ENCODE data around the gene SLC16A8.

The SLC16A8 gene

DNA sequence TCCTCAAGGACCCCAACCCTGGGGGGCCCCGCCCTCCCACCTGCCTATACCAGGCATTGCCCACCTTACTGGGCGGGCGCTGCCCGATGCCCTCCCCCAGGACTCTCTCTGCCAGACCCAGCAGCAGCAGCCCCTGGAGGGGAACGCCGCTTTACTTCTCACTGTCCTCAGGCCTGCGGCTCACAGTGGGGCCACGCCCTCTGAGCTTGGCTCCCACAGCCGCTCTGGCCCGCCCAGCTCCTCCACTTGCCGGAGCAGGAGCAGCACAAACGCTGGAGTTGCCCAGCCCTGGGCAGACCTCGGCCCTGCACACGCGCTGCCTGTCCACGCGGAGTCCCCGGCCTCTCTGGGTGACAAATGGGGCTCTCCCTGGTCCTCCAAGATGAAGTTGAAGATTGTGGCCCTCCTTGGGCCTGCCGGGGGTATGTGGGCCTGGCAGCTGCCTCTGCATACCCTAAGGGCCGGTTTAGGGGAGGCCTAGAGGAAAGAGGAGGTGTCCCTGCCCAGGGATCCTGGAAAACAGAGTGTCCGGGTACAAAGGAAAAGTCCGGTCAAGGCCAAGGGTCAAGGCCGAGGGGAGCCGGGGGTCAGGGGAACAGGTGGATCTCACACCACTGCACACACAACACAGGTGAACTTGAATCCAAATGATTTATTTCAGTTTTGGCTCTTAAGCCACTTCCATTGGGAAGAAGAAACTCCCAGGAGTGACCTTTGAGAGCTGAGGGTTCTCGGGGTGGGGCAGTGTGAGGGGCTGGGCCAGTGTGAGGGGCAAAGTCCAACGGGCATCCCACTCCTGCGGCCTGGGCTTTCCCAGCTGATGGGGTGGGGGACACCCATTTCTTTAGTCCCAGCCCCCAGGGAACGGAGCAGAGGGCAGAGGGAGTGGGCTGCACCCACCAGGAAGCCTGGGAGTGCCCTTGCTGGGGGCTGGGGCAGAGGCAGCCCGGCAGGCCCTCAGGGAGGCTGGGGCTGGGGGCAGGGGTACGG is 27.2 kb upstream of the SLC16A8 start:
- Histone ChIP-seq H3K27me3 (ENCODE audit: control insufficient read depth in 1 of 2, insufficient read depth in 2 of 2, low read length in 2 of 2) (no peaks in the 10 kb centered on the region), H3K27ac (ENCODE audit: low read depth, low read length) (no peak overlapping the region), H3K9me3 (ENCODE audit: low read length) (no peaks in the 10 kb centered on the region), H3K36me3 (ENCODE audit: insufficient read depth, low read length) (peaks cover 4% of the 10 kb centered on the region), H3K4me3 (ENCODE audit: low read depth in 1 of 2, low read length in 2 of 2) (no peak overlapping the region), H3K9ac (ENCODE audit: low read length) (no peak overlapping the region), H3K4me1 (ENCODE audit: insufficient read depth, low read length) (peaks cover 6% of the 10 kb centered on the region)

DNA sequence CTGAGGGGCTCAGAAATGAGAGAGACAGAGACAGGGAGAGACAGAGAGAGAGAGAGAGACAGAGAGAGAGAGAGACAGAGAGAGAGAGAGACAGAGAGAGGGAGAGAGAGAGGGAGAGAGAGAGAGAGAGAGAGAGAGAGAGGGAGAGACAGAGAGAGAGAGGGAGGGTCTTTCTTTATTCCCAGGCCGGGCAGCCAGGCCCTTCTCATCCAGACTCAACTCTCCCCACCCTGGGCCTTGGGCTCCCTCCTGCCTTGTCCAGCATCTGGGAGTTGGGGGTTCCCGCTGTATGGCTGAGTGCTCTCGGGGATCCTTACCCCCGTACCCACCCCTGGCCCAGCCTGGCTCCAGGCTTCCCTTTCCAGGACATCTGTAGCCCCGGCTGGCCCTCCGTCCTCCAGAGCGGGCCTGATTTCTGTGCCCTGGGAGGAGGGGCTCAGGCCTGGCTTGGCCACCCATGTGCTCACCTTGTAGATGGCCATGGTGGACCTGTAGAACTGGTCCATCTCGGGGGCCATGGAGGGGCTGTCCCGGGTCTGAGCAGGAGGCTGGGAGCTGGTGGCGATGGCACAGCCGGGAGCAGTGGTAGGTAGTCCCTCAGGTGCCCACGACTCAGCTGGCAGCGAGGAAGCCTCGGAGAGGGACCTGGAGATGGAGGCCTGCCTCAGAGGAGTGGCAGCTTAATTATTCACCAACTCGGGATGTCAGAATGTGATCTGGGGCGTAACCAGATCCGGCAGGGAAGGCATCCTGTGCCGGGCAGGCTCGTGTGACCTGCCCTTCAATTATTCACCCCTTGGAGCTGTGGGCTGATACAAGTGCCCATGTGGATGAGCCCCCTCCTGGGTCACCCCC is 26.3 kb upstream of the SLC16A8 start, which contains the start of gene BAIAP2L2:
Gene BAIAP2L2 (minus strand): TSS at position 677 of the 855 bp plus-strand sequence. CDS start 159 bp downstream, at position 518.
- H3K27me3 ChIP-seq (ENCODE audit: control insufficient read depth in 1 of 2, insufficient read depth in 2 of 2, low read length in 2 of 2): no peaks in the 10 kb centered on the region
- H3K4me3 ChIP-seq (ENCODE audit: low read depth in 1 of 2, low read length in 2 of 2): no peak within 1 kb of the TSS
- H3K9me3 ChIP-seq (ENCODE audit: low read length): no peaks in the 10 kb centered on the region
- H3K9ac ChIP-seq (ENCODE audit: low read length): no peak within 1 kb of the TSS
- peaks cover 3% of the 10 kb centered on the region for H3K36me3 ChIP-seq (ENCODE audit: insufficient read depth, low read length)
- peaks cover 6% of the 10 kb centered on the region for H3K4me1 ChIP-seq (ENCODE audit: insufficient read depth, low read length)
- no peak within 1 kb of the TSS for H3K27ac ChIP-seq (ENCODE audit: low read depth, low read length)

- Histone ChIP-seq H3K4me1 (ENCODE audit: insufficient read depth, low read length) (peaks cover 4% of the 10 kb centered on the region), H3K4me3 (ENCODE audit: low read depth in 1 of 2, low read length in 2 of 2) (no peak overlapping the region), H3K9ac (ENCODE audit: low read length) (no peak overlapping the region), H3K9me3 (ENCODE audit: low read length) (no peaks in the 10 kb centered on the region), H3K27me3 (ENCODE audit: control insufficient read depth in 1 of 2, insufficient read depth in 2 of 2, low read length in 2 of 2) (no peaks in the 10 kb centered on the region), H3K27ac (ENCODE audit: low read depth, low read length) (no peak overlapping the region), H3K36me3 (ENCODE audit: insufficient read depth, low read length) (no peaks in the 10 kb centered on the region)
Measured at GRCh38 chr22:38109371-38110001, 25.5 kb upstream of the SLC16A8 start.

DNA sequence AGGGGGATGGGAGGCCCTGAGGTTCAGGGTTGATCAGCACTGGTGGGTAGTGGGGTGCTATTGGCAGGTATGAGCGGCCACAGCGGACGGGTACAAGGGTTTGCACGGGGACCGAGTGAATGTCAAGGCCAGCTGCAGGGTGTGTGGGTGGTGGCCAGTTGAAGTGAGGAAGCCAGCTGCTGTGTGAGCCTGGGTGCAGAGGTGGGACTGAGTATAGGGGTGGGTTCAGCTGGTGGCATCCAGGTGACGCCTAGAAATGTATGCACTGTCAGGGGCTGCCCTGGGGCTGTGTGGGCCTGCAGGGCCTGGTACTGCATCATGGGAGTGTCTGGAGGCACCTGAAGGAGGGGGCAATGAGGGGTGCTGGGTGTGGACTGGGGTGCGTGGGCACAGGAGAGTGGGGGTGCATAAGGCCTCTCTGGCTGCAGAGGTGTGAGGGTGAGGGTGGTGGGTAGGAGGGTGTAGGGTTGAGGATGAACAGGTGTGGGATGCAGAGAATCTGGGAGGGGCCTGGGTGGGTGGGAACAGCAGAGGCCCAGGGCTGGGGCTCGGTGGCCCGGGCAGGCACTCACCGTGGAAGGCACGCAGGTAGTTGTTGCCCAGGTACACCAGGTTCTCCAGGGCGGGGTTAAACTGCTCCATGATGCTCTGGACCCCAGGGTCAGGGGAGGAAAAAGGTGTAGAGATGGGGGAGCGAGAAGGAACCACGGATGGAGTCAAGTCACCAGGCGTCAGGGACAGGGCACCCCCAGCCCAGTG is 24.8 kb upstream of the SLC16A8 start:
- H3K4me1 ChIP-seq (ENCODE audit: insufficient read depth, low read length): no peaks in the 10 kb centered on the region
- no peak overlapping the region for H3K4me3 ChIP-seq (ENCODE audit: low read depth in 1 of 2, low read length in 2 of 2)
- H3K27me3 ChIP-seq (ENCODE audit: control insufficient read depth in 1 of 2, insufficient read depth in 2 of 2, low read length in 2 of 2): no peaks in the 10 kb centered on the region
- no peak overlapping the region for H3K27ac ChIP-seq (ENCODE audit: low read depth, low read length)
- H3K9ac ChIP-seq (ENCODE audit: low read length): no peak overlapping the region
- H3K36me3 ChIP-seq (ENCODE audit: insufficient read depth, low read length): no peaks in the 10 kb centered on the region
- H3K9me3 ChIP-seq (ENCODE audit: low read length): no peaks in the 10 kb centered on the region

DNA sequence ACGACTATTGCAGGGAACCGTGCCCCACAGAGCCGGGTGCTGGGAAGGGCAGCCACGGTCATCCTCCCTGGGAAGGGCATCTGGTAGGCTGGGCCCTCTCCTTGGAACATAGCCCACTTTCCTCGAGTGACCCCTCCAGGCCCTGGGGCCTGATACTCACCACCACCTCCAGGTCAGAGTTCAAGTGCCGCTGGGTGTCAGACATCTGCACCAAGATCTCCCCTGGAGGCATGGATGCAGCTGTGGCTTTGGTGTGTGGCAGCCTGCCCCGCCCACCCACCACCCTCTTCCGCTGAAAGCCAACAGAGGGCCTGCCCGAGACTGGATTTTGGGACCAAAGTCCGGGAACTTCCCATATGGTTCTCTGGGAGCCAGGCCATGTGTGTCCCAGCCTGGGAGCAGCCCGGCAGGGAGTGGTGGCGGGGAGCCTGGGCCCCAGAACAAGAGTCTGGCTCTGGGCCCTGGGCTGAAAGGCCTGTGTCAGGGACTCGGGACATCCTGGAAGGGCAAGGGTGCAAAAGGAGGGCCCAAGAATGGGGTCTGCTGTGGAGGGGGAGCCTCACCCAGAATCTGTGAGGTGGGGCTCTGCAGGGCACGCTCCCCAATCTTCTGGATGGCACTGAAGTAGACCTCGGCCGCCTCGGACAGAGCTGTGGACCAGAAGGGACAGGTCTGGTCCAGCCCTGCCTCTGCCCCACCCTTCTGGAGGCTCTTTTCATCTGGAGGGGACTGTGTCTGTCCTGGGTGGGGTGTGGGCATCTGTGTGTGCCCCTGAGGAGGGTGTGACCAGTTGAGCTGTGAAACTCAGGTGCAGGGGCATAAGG is 23.9 kb upstream of the SLC16A8 start:
- Histone ChIP-seq H3K27ac (ENCODE audit: low read depth, low read length) (no peak overlapping the region), H3K9ac (ENCODE audit: low read length) (no peak overlapping the region), H3K4me3 (ENCODE audit: low read depth in 1 of 2, low read length in 2 of 2) (no peak overlapping the region), H3K9me3 (ENCODE audit: low read length) (no peaks in the 10 kb centered on the region), H3K36me3 (ENCODE audit: insufficient read depth, low read length) (no peaks in the 10 kb centered on the region), H3K27me3 (ENCODE audit: control insufficient read depth in 1 of 2, insufficient read depth in 2 of 2, low read length in 2 of 2) (no peaks in the 10 kb centered on the region), H3K4me1 (ENCODE audit: insufficient read depth, low read length) (no peaks in the 10 kb centered on the region)

DNA sequence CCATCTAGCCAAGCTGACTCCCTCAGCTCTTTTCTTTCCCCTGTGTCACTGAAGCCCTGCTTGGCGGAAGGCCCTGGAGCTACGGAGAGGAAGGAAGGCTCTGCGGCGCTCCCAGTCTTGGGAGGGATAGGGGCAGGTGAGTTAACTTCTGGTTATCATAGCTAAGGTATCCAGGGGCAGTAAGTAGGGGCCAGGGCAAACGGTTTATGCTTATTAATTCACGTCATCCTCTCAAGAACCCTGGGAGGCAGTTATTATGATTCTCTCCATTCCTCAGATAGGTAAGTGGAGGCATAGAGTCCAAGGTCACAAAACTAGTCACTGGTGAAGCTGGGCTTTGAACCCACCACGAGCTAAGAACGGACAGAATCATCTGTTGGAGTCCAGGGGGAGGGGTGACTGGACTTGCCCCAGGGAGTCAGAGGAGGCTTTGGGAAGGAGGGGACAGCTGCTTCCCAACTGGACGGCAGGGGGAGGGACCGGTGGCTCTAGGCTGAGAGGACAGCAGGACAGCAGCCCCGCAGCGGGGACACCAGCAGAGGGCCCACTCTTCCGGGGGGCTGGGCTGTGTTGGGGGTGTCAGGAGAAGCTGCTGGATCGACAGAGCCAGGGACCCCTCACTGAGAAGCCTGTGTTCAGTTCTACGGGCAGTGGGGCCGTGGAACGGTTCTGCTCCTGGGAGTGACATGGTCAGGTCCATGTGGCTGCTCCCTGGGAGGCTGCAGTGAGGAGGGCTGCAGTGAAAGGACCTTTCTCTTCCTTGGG is 23.0 kb upstream of the SLC16A8 start:
- H3K27ac ChIP-seq (ENCODE audit: low read depth, low read length): no peak overlapping the region
- H3K9ac ChIP-seq (ENCODE audit: low read length): no peak overlapping the region
- no peaks in the 10 kb centered on the region for H3K36me3 ChIP-seq (ENCODE audit: insufficient read depth, low read length)
- no peaks in the 10 kb centered on the region for H3K4me1 ChIP-seq (ENCODE audit: insufficient read depth, low read length)
- H3K9me3 ChIP-seq (ENCODE audit: low read length): no peaks in the 10 kb centered on the region
- no peak overlapping the region for H3K4me3 ChIP-seq (ENCODE audit: low read depth in 1 of 2, low read length in 2 of 2)
- no peaks in the 10 kb centered on the region for H3K27me3 ChIP-seq (ENCODE audit: control insufficient read depth in 1 of 2, insufficient read depth in 2 of 2, low read length in 2 of 2)

DNA sequence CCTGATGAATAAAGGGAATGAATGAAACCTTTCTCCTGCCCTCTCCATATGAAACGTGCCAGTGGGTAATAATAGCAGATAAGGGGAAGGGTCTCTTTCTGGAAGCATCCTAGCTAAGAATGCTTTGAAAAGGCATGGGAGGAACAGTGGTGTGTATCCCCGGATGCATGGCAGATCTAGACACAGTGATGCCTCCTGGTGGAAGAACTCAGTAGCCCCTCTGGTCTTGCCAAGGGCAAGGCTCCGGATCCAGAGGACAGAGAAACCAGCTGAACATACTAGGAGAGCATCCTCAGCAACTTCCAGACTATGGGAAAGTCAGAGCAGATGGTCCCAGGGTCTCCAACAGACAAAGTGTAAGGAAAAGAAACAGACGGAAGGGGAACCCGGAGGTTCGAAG is 20.1 kb upstream of the SLC16A8 start:
- Histone ChIP-seq H3K9ac (ENCODE audit: low read length) (no peak overlapping the region), H3K27ac (ENCODE audit: low read depth, low read length) (no peak overlapping the region), H3K4me1 (ENCODE audit: insufficient read depth, low read length) (no peaks in the 10 kb centered on the region), H3K4me3 (ENCODE audit: low read depth in 1 of 2, low read length in 2 of 2) (no peak overlapping the region), H3K36me3 (ENCODE audit: insufficient read depth, low read length) (no peaks in the 10 kb centered on the region), H3K27me3 (ENCODE audit: control insufficient read depth in 1 of 2, insufficient read depth in 2 of 2, low read length in 2 of 2) (no peaks in the 10 kb centered on the region), H3K9me3 (ENCODE audit: low read length) (no peaks in the 10 kb centered on the region)

DNA sequence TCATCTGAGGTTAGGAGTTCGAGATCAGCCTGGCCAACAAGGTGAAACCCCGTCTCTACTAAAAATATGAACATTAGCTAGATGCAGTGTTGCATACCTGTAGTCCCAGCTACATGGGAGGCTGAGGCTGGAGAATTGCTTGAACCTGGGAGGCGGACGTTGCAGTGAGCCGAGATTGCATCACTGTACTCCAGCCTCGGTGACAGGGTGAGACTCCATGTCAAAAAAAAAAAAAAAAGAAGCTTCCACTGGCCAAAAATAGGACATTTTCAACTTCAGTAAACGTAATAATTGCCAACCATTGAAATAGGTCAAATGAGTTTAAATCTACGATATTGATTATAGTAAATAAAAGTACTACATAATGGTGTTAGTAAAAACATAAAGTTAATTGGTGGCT is 19.7 kb upstream of the SLC16A8 start:
- no peaks in the 10 kb centered on the region for H3K27me3 ChIP-seq (ENCODE audit: control insufficient read depth in 1 of 2, insufficient read depth in 2 of 2, low read length in 2 of 2)
- no peaks in the 10 kb centered on the region for H3K4me1 ChIP-seq (ENCODE audit: insufficient read depth, low read length)
- no peak overlapping the region for H3K4me3 ChIP-seq (ENCODE audit: low read depth in 1 of 2, low read length in 2 of 2)
- H3K36me3 ChIP-seq (ENCODE audit: insufficient read depth, low read length): no peaks in the 10 kb centered on the region
- H3K27ac ChIP-seq (ENCODE audit: low read depth, low read length): no peak overlapping the region
- no peaks in the 10 kb centered on the region for H3K9me3 ChIP-seq (ENCODE audit: low read length)
- no peak overlapping the region for H3K9ac ChIP-seq (ENCODE audit: low read length)

DNA sequence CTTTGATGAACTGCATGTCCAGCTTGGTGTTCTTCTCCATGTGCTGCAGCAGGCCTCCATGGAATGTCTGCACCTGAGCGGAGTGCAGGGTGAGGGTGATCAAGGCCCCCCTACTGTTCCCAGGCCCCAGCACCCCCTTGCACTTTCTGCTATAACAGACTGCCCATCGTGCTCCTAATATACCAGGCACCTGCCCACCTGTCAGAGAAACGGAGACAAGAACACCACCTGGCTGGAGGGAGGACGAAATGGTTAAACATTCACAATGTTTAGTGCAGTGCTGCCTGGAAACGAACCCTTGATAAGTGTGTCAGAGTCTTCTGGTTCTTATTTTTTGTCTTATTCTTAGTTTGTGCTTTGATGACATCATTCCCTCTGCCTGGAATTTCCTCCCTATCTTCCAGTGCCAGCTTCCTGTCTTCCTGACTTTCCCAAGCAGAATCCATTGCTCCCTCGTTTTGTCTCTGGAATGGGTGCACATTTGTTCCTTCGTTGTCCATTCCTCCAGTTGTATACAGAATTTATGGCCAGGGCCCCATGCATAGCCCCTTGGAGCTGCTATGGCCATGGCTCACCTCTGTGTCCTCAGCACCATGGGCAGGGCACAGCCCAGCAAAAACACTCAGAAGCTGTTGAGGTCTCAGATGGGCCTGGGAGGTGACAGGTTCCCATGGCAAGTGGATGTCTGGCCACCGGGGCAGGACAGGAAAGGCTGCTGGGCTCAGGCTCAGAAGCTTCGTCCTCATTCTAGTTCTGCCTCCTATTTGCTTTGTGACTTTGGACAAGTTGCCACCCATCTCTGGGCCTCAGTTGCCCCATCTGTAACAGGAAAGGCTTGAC is 14.6 kb upstream of the SLC16A8 start:
- H3K27me3 ChIP-seq (ENCODE audit: control insufficient read depth in 1 of 2, insufficient read depth in 2 of 2, low read length in 2 of 2): no peaks in the 10 kb centered on the region
- no peaks in the 10 kb centered on the region for H3K36me3 ChIP-seq (ENCODE audit: insufficient read depth, low read length)
- no peaks in the 10 kb centered on the region for H3K4me1 ChIP-seq (ENCODE audit: insufficient read depth, low read length)
- H3K4me3 ChIP-seq (ENCODE audit: low read depth in 1 of 2, low read length in 2 of 2): no peak overlapping the region
- H3K9me3 ChIP-seq (ENCODE audit: low read length): no peaks in the 10 kb centered on the region
- H3K27ac ChIP-seq (ENCODE audit: low read depth, low read length): no peak overlapping the region
- no peak overlapping the region for H3K9ac ChIP-seq (ENCODE audit: low read length)
